ENCODE data around the gene CDAN1.

DNA sequence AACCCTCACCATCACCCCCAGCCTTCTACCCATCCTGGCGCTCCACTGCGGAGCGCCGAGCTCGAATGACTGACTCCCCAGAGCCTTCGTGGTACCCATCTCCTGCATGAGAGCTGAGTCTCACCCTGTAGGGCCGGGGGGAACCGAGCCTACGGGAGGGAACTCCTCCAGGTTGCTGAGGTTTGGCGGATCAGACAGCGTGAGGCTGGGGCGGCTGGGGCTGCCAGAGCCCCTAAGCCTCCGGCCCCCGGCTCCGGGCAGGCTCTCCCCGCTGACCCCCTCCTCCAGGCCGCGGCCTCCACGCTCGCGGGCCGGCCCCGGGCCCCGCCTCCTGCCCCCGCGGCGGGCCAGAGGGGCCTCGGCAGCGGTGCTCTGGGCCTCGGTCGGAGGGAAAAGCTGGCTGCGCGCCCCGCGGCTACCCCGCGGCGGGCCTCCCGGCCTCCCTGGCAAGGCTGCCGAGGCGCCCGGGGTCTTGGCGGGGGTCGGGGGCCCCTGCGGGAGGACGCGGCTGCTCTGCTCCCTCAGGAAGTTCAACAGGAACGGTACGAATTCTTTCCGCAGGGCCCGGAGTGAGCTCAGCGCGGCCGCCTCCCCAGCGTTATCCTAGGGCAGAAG, 643 bp downstream of the CDAN1 start:
- TF ChIP-seq TOX (CRISPR knock-in tag; IDR thresholded peaks at IDR 0.05; ENCODE audit: borderline replicate concordance) = no peak
- no peak for TF ChIP-seq GLIS3 (CRISPR knock-in tag; IDR thresholded peaks at IDR 0.05)
- TF ChIP-seq SNAI2 (CRISPR knock-in tag; IDR thresholded peaks at IDR 0.05) = no peak
